GM19455 (cell line): ENCODE measurements around the gene GNPTG.

Experiments
- ATAC-seq: cut with Tn5 transposase; IDR thresholded peaks from one replicate; pipeline ENCODE4 v1.9.1; 2021; ENCODE audit not compliant: unreplicated experiment

GNPTG gene

DNA sequence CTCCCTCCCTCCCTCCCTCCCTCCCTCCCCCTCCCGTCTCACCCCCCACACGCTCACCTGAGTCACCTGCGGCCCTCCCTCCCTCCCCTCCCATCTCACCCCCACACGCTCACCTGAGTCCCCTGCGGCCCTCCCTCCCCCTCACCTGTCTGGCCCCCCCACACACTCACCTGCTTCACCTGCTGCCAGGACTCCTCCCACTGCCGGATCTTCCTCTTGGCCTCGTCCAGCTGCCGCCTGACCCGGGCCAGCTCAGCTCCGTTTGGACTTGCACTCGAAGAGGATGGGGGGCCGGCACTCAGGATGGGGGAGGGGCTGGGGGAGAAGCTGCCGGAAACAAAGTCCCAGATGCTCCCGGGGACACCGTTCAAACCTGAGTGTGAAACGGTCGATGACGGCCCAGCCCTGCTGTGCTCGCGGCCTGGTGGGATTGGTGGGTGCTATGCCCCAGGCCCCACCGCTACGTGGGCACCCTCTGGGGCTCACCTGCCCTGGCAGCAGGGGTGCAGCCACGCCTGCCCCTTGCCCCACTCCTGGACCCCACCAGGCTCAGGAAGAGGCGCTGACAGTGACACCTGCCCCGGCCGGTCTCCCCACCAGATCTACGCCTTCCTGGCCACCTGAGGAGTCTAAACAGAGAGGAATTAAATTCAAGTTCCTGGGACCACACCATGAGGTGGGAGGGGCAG, 15.9 kb downstream of the GNPTG start:
- no peak for ATAC-seq

DNA sequence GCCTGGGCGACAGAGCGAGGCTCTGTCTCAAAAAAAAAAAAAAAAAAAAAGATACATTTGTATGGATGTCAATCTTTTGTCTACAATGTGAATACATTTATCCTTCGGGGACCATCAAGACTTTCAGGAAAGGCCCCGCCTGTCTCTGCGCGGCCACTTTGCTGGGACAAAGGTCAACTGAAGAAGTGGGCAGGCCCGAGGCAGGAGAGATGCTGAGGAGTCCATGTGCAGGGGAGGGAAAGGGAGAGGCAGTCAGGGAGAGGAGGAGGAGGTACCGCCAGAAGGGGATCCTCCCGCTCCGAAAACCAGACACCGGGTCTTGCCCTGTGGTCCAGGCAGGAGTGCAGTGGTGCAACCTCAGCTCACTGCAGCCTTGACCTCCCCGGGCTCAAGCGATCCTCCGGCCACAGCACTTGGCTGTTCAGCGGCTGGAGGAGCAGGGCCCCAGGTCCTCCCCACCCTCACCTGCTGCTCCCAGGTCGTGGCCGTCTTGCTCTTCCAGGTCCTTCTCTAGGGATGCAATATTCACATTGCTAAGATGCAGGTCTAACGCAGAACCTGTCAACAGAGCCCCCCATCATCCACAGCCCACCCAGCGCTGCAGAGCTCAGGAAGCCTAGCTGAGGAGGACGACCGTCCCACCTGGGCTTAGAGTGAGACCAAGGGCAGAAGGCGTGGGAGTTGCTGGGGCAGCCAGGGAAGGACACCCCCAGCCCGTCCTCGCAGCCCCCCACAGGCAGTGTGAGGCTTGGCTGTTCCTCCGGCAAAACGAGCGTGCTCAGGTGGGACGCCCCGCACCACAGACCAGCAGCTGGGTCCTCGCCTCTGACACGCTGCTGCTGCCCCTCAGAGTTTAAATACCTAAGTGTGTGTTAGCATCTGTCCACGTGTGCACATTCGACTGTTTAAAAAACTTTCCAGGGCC, 19.6 kb downstream of the GNPTG start:
- ATAC-seq: no peak

DNA sequence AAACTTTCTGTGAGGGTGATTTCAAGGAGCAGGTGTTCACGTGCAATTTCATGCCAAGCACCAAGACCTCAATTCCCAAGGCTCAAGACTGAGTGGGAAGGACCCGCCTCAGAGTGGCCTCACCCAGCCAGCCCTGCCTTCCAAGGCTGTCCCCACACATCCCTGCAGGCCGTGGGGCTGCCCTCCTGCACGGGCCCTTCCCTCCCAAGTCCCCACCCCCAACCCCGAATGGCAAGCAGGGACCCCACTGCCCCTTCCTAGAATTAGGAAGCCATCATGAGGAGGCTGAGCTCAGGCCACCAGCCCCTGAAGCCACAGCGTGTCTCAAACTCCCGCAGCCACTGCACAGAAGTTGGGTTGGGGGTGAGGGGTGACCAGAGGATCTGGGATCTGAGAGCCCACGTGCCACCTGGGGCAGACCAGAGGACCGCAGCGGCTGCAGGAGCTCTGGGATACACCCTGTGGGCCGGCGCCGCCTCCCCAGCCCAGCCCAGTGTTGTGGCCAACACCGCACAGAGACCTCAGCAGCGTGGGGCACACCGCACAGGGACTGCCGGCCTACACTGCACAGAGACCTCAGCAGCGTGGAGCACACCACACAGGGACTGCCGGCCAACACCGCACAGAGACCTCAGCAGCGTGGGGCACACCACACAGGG, 20.7 kb downstream of the GNPTG start:
- ATAC-seq: no peak

DNA sequence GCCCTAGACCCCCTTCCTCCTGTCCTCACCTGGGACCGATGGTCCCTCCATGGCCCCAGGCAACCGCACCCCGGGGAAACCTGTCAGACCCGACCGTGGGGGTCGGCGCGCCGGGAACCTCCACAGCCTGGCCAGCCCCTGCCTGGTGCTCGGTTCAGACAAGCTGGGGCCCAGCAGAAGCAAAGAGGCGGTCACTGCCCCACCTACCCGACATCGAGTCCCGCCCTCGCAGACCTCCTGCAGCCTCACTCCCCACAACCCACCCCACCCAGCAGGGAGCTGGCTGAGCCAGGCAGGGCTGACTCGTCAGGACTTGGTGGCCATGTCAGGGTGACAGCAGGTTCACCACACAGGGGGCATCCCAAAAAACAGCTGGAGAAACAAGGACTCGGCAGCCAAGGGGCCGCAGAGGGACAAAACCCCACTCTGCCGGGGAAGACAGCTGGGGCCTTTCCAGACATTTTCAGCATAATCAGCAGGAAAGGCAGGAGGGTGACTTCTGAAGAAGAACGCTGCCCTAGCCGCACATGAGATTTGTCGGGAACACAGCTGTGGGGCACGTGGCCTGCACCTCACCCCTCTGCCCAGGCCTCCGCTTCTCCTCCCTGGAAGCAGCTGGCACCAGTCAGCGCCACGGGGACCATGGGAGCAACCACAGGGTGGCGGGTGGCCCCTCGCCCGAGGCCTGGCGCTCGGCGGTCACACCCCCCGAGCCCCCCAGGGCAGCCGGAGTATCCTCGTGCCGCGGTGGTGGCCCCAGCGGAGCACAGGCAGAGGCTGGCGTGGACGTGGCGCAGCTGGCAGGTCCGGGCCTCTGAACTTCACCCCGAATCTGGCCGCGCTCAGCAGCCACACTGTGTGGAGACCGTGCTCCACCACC, 22.9 kb downstream of the GNPTG start:
- ATAC-seq: no peak

DNA sequence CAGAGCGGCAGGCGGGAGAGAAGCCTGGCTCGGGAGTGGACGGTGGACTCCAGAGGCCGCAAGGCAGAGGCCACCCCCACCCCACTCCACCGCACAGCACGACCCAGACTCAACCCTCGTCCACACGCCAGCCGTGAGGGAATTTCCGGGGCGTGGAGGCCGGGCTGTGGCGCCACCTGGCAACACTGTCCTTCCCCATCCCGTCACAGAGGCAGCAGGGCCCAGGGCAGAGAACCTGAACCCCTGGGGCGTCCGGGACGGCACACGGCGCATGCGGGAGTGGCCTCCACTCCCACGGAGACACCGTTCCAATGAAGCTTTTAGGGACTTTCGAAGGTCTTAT, 23.5 kb downstream of the GNPTG start:
- no peak for ATAC-seq

DNA sequence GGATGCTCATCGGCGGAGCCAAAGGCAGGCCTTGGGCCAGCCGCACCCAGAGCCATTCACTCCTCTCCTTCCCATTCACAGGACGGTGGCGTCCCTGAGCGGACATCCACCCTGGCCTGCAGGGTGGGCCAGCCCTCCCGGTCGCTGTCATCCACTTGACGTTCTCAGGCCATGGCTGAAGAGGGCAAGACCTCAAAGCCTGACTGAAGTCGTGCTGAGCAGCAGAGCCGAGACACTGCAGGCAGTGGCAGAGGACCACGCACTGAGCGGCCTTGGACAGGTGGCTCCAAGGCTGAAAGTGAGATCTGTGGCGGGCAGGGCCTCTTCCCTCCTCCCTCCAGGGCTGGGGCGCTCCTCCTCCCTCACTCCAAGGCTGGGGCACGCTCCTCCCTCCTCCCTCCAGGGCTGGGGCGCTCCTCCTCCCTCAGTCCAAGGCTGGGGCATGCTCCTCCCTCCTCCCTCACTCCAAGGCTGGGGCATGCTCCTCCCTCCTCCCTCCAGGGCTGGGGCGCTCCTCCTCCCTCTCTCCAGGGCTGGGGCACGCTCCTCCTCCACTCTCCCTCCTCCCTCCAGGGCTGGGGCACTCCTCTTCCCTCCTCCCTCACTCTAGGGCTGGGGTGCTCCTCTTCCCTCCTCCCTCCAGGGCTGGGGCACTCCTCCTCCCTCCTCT, 24.1 kb downstream of the GNPTG start:
- ATAC-seq: no peak

DNA sequence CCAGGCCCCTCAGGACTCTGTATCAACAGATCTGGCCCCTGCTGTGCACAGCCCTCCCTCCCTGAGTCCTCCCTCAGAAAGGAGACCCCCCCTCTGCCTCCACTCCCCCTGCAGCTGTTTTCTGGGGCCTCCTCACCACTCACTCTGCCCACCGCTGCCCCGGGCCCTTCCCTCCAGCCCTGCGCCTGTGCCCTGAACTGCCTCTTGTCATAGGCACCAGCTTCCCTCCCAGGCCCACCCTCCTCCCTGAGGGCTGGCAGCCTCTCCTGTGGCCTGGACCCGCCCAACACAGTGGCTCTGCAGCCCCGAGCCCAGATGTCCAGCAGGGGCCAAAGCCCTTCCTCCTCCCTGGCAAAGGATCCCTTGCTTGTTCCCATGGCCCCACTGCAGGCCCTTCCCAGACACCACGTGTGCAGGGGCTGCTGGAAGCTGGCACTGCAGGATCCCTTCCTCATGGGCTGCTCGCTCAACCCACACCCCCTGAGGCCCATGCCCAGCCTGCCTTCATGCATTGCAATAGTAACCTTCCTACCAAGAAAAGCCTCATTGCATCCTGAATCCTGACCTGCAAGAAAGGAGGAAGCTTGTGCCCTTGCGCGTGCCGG, 25.8 kb downstream of the GNPTG start:
- ATAC-seq: no peak

DNA sequence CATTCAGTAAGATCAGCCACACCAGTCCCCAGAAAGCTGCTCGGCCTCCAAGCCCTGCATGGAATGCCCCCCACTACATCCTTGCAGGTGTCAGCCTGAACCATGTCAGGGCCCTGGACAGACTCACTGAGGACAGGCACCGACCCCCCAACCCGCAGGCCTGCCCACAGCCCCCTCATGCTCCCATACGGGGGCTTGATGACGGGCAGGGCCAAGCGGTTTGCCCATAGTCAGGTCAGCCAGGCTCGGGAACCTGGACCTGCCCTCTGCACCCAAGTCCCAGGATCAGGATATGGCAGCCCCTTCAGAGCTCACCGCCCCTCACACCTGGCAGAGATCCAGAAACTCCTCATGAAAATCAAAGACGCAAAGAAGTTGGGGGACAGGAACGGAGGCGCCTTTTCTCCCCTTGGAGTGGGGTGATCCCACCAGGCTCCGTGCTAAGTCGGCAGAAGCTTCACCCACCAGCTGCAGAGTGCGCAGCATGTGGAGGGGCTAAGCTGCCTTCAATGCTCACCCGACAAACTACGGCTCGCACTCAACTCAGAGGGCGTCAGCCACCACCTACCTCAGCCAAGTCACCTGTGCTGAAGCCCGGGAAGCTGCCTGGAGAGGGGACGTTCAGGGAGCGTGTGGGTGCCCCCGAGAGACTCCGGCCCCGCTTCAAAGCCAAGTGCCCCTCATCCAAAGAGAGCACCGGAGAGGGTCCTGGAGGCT, 26.5 kb downstream of the GNPTG start:
- no peak for ATAC-seq

DNA sequence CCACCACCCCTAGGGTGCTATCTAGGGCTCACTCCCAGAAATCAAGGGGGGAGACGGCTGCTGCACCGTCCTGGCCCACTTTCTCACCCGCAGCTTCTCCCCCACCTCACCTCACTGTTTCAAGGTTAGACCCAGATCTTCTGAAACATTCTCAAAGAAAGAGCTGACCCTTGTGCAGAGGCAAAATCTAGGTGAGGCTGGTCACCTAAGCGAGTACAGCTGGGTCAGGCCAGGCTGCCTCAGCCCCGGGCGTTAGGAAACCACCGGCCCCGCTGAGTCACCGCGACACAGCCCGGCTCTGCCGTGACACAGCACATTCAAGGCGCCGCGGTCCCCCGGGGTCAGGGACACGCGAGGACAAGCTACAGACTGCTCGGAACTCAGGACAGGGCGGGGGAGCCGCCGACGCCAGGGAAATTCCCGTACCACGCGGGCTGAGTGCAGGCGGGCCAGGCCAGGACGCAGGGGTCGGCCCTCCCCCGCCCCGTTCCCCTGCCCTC, 27.1 kb downstream of the GNPTG start:
- ATAC-seq: peak; percentile 39

DNA sequence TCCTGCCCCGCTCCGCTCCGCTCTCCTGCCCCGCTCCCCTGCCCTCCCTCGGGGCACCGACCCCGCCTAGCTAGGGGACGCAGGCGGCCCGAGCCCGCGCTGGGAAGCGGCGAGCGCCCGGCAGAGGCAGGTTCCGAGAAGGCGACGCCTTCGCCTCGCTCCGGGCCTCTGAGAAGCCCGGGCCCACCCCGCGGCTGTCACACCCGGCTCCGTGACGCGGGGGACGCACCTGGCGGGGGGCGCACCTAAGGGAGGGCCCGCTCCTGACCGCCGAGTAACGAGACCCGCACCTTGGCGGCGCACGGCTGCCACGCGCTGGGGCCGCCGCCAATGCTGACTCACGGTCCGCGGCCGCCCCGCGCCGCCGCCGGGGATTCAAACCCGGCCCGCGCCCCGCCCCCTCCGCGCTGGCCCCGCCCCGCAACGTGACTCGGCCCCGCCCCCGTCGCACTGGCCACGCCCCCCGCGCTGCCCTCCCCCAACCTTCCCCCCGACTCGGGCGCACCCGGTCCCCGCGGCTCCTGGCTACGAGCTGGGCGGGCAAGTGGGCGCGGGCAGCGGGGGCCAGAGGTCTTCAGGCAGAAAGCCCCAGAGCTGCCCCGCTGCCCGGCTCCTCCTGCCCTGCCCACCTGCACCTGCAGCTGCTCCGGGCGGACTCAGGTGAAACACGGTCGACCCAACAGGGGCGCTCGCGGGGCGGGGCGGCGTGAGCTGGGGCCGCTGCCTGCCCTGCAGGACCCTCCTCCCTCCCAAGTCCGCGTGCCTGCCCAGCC, 27.8 kb downstream of the GNPTG start:
- peak; percentile 60 for ATAC-seq

DNA sequence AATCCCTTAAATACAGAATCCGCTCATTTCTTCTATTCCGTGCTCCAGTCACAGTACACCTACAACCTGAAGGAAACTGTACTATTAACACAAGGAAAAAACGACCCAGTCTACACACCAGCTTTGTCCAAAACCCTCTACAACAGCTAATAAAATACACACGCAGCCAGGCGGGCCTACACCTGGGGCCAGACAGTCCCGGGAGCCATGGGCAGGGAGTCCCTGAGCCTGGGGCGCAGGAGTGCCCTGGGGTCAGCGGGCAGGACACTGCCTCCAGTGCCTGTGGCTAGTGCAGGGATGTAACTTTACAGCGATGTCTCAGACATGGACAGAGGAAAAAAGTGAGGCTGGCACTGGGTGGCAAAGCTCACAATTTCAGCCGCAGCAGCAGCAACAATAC, 28.5 kb downstream of the GNPTG start:
- no peak for ATAC-seq

DNA sequence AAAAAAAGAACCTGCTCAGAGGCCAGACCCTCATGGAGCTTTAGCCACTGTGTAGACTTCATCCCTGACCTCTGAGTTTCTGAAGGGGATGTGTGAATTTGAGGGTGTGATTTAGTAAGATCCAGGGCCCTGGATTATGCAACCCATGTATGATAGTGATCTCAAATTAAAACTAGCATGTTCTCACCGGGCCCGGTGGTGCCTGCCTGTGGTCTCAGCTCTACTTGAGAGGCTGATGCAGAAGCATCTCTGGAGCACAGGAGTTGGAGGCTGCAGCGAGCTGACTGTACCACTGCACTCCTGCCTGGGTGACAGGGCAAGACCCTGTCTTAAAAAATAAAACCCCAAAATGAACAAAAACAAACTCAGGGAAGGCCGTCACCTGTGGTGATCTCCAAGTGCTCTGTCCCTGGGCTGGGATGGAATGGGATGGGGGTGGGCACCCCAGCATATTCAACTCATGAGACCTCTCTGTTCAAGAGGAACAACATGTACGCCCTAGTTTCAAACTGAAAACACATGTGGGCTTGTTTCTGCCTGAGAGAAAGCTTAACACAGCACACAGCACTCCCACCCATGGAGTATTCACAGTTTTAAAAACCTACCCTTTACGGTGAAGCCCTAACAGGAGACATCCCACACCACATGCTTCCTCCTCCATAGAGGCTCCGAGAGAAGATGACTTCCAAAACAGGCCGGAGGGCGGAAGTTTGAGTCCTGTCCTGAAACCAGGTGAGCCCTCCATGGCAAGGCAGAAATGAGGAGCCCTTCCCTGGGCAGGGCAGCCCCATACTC, 30.1 kb downstream of the GNPTG start:
- ATAC-seq: no peak

DNA sequence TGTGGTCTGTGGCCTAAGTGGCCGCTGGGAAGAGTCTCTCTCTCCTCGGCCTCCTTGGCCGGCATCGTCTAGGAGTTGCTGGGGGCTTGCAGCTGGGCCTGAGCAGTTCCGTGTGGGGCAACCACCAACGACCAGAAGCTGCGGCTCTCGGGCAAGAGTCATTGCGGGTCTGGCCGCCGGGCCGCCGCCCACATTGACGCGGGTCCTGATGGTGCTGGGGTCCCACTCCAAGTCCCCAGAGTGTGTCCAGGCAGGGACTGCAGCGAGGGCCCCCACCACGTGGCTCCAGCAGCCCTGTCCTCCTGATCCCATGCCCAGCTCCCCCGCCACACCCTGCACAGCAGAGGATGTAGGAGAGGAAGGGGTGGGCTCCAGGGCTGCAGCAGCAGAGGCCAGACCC, 31.8 kb downstream of the GNPTG start:
- ATAC-seq: no peak

DNA sequence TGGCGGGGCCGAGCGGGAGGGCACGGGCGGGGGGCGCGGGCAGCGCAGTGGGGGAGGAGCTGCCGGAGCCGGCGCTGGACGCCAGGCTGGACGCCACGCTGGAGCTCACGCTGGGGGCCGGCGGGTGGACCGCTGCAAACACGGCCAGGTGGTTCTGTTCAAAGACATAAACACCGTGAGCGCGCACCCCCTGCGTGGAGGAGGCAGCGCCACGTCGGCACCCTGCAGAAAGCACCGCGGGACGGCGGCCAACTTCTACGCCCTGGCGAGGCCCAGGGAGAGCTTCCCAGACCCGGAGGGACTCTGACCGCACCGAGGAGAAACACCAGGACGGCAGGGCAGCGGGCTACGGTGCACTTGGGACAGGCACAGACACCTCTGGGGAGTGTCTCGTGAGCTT, 33.5 kb downstream of the GNPTG start:
- ATAC-seq: no peak

DNA sequence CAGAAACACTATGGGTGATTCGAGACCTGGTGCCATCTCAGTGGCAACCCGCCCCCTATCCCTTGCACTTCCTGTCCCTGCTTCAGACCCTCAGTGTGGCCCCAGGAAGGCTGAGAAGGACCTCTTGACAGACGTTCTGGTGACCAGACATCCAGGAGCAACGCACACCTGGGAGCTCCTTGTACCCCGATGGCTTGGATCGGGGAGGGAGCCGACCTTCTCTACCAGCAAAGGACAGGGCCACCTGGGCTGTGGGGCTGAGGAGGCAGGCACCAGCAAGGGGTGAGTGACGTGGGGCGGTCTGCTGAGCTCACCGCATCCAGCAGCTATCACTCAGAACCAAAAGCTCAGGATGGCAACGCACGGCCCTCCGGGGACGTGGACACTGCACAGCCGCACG, 35.6 kb downstream of the GNPTG start:
- ATAC-seq: no peak

DNA sequence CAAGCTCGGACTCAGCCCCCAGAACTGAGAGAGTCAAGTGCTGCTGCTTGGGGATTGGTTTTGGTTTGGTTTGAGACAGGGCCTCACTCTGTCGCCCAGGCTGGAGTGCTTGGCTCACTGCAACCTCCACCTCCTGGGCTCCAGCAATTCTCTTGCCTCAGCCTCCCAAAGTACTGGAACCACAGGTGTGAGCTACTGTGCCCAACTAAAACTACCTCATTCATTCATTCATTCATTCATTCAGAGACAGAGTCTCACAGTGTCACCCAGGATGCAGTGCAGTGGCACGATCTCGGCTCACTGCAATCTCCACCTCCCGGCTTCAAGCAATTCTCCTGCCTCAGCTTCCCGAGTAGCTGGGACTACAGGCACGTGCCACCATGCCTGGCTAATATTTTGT, 38.0 kb downstream of the GNPTG start:
- no peak for ATAC-seq

DNA sequence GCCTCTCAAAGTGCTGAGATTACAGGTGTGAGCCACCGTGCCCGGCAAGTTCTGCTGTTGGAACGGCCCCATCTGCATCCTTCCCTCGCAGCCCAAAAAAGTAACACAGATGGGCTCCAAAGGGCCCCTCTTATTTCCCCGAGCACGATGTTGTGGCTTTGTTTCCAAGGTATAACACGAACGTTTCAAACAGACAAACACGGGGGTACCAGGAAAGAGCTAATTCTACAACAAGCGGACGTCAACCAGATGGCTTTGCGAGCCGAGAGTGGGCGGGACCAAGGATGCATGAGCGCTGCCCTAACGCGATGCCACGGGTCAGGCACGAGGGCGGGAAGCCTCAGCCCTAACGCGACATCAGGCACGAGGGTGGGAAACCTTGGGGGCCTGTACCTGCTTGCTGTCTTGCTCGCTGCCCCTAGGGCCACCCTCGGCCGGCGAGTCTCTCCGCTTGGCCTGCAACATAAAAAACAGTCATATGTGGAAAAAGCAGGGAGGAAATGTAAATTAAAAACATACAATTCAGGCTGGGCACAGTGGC, 38.6 kb downstream of the GNPTG start:
- ATAC-seq: no peak
